ENCODE measurements around the gene EML1. TPM values are rescaled to one million over a fixed set of nuclear protein-coding genes. Genes with fewer than 3 reads are reported as not detected.

The EML1 gene
- total RNA-seq, 1 experiment from 2014 or later: 12.0 TPM

- Histone ChIP-seq H2AFZ (ENCODE audit: low read length) (no peak overlapping the region), H3K27ac (ENCODE audit: low read length) (no peak overlapping the region), H3K79me2 (ENCODE audit: low read length) (no peaks in the 10 kb centered on the region), H3K4me2 (ENCODE audit: low read length) (no peak overlapping the region), H3F3A (ENCODE audit: low read length, unreplicated experiment) (no peaks in the 10 kb centered on the region), H4K20me1 (ENCODE audit: low read length) (no peaks in the 10 kb centered on the region), H3K9me3 (ENCODE audit: low read length) (no peaks in the 10 kb centered on the region), H3K9me2 (replicated peaks; ENCODE audit: low read length) (no peaks in the 10 kb centered on the region), H3K4me3 (ENCODE audit: low read length) (no peak overlapping the region), H3K4me1 (ENCODE audit: insufficient read depth, low read length) (peaks cover 11% of the 10 kb centered on the region), H3K27me3 (ENCODE audit: low read length) (no peaks in the 10 kb centered on the region), H3K9ac (ENCODE audit: low read length) (no peak overlapping the region), H3K36me3 (ENCODE audit: low read depth, low read length) (no peaks in the 10 kb centered on the region)
- DNase-seq (no peak), ATAC-seq (no peak)
- intact Hi-C loops (cut with micrococcal nuclease): no loop called here
- ChIA-PET POLR2A (ENCODE audit: unreplicated experiment) (no interaction called here), CTCF (no interaction called here)
- no peak for TF ChIP-seq CTCF (conservative IDR thresholded peaks at IDR 0.05; ENCODE audit: low read depth, low read length)
- no peak for TF ChIP-seq EZH2 (IDR thresholded peaks at IDR 0.05; ENCODE audit: low read length, unreplicated experiment)
- no peak for TF ChIP-seq EZH2phosphoT487 (IDR thresholded peaks at IDR 0.05; ENCODE audit: borderline replicate concordance, low read length)
- no TSS peak for BruUV-seq (replicated peaks)
These were observed 17.3 kb downstream of the EML1 start for GRCh38 chr14:99810559-99810874.

GRCh38 chr14:99812096-99812750 is 19.0 kb downstream of the EML1 start:
- no peak for DNase-seq

GRCh38 chr14:99812892-99813291 is 19.7 kb downstream of the EML1 start:
- DNase-seq (no peak), ATAC-seq (no peak)
- intact Hi-C loops (cut with micrococcal nuclease): no loop called here
- Histone ChIP-seq H3K4me1 (ENCODE audit: insufficient read depth, low read length) (peaks cover 4% of the 10 kb centered on the region; the same call in 1 of the 2 replicates), H4K20me1 (ENCODE audit: low read length) (no peaks in the 10 kb centered on the region), H3K9ac (ENCODE audit: low read length) (no peak overlapping the region), H3K36me3 (ENCODE audit: low read depth, low read length) (no peaks in the 10 kb centered on the region), H3F3A (ENCODE audit: low read length, unreplicated experiment) (no peaks in the 10 kb centered on the region), H2AFZ (ENCODE audit: low read length) (no peak overlapping the region), H3K27ac (ENCODE audit: low read length) (no peak overlapping the region), H3K4me2 (ENCODE audit: low read length) (no peak overlapping the region), H3K9me3 (ENCODE audit: low read length) (no peaks in the 10 kb centered on the region), H3K79me2 (ENCODE audit: low read length) (no peaks in the 10 kb centered on the region), H3K9me2 (replicated peaks; ENCODE audit: low read length) (no peaks in the 10 kb centered on the region), H3K4me3 (ENCODE audit: low read length) (no peak overlapping the region), H3K27me3 (ENCODE audit: low read length) (no peaks in the 10 kb centered on the region)
- BruUV-seq (replicated peaks): no TSS peak
- ChIA-PET POLR2A (ENCODE audit: unreplicated experiment) (no interaction called here), CTCF (no interaction called here)
- no peak for TF ChIP-seq EZH2phosphoT487 (IDR thresholded peaks at IDR 0.05; ENCODE audit: borderline replicate concordance, low read length)
- no peak for TF ChIP-seq EZH2 (IDR thresholded peaks at IDR 0.05; ENCODE audit: low read length, unreplicated experiment)
- TF ChIP-seq CTCF (conservative IDR thresholded peaks at IDR 0.05; ENCODE audit: low read depth, low read length): no peak

More at GRCh38 chr14:99812096-99812750, 19.0 kb downstream of the EML1 start:
- Histone ChIP-seq H2AFZ (ENCODE audit: low read length) (no peak overlapping the region), H3F3A (ENCODE audit: low read length, unreplicated experiment) (no peaks in the 10 kb centered on the region), H3K27me3 (ENCODE audit: low read length) (no peaks in the 10 kb centered on the region), H3K9me2 (replicated peaks; ENCODE audit: low read length) (no peaks in the 10 kb centered on the region), H3K79me2 (ENCODE audit: low read length) (no peaks in the 10 kb centered on the region), H3K9ac (ENCODE audit: low read length) (no peak overlapping the region), H3K27ac (ENCODE audit: low read length) (no peak overlapping the region), H3K9me3 (ENCODE audit: low read length) (no peaks in the 10 kb centered on the region), H3K36me3 (ENCODE audit: low read depth, low read length) (no peaks in the 10 kb centered on the region), H3K4me2 (ENCODE audit: low read length) (no peak overlapping the region), H3K4me1 (ENCODE audit: insufficient read depth, low read length) (peaks cover 11% of the 10 kb centered on the region), H3K4me3 (ENCODE audit: low read length) (no peak overlapping the region), H4K20me1 (ENCODE audit: low read length) (no peaks in the 10 kb centered on the region)
- no peak for ATAC-seq
- CTCF ChIA-PET: no interaction called here
- intact Hi-C loops (cut with micrococcal nuclease): no loop called here
- no TSS peak for BruUV-seq (replicated peaks)
- POLR2A ChIA-PET (ENCODE audit: unreplicated experiment): no interaction called here
- no peak for TF ChIP-seq EZH2 (IDR thresholded peaks at IDR 0.05; ENCODE audit: low read length, unreplicated experiment)

Measured in PC-3 (cell line).